ENCODE data around the gene SLC16A14. TPM values are rescaled to one million over a fixed set of nuclear protein-coding genes. Genes with fewer than 3 reads are reported as not detected.
A peak's percentile ranks its signal among the peaks of the same experiment; 100 is the strongest.

SLC16A14 gene
- total RNA-seq, 1 experiment from 2014 or later = 3.2 TPM

DNA sequence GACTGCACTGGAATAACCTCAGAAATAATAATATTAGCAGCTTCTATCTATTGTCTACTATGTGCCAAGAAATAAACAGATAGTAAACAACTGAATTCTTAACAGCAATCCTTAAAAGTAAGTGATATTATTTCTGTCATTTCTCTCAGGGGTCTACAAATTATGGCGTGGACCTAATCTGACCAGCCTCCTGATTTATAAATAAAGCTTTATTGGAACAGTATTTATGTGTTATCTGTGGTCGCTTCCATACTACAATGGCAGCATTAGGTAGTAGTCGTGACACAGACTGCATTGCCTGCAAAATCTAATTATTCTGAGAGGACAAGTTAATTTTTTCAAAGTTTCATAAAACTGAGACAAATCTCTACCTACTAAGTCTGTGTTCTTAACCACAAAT, 49.0 kb downstream of the SLC16A14 start:
- Histone ChIP-seq H3K4me1 (ENCODE audit: control insufficient read depth, insufficient read depth, low read length) (no peaks in the 10 kb centered on the region), H3K27me3 (ENCODE audit: control insufficient read depth, insufficient read depth, low read length) (no peaks in the 10 kb centered on the region), H3K9me3 (ENCODE audit: control insufficient read depth, insufficient read depth, low read depth, low read length) (no peaks in the 10 kb centered on the region), H3K4me3 (ENCODE audit: low read depth in 2 of 2, low read length in 2 of 2) (no peak overlapping the region), H3K27ac (ENCODE audit: low read length) (no peak overlapping the region), H3K36me3 (ENCODE audit: control insufficient read depth, insufficient read depth, low read length) (no peaks in the 10 kb centered on the region)
- DNase-seq (ENCODE audit: low read depth, low spot score) (no peak), ATAC-seq (no peak)
- intact Hi-C loops (cut with micrococcal nuclease; ENCODE audit: unreplicated experiment) = no loop called here
- in situ Hi-C loops (cut with HindIII; ENCODE audit: low pct_unique_long_range_greater_than_20kb, low sequenced_read_pairs) = no loop called here
- ChIA-PET POLR2A (no interaction called here), CTCF (no interaction called here)
- no peak for TF ChIP-seq SIN3A (IDR thresholded peaks at IDR 0.05; ENCODE audit: borderline replicate concordance, insufficient read depth, low read depth, low read length)
- TF ChIP-seq, protein P1, sequence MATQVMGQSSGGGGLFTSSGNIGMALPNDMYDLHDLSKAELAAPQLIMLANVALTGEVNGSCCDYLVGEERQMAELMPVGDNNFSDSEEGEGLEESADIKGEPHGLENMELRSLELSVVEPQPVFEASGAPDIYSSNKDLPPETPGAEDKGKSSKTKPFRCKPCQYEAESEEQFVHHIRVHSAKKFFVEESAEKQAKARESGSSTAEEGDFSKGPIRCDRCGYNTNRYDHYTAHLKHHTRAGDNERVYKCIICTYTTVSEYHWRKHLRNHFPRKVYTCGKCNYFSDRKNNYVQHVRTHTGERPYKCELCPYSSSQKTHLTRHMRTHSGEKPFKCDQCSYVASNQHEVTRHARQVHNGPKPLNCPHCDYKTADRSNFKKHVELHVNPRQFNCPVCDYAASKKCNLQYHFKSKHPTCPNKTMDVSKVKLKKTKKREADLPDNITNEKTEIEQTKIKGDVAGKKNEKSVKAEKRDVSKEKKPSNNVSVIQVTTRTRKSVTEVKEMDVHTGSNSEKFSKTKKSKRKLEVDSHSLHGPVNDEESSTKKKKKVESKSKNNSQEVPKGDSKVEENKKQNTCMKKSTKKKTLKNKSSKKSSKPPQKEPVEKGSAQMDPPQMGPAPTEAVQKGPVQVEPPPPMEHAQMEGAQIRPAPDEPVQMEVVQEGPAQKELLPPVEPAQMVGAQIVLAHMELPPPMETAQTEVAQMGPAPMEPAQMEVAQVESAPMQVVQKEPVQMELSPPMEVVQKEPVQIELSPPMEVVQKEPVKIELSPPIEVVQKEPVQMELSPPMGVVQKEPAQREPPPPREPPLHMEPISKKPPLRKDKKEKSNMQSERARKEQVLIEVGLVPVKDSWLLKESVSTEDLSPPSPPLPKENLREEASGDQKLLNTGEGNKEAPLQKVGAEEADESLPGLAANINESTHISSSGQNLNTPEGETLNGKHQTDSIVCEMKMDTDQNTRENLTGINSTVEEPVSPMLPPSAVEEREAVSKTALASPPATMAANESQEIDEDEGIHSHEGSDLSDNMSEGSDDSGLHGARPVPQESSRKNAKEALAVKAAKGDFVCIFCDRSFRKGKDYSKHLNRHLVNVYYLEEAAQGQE (IDR thresholded peaks at IDR 0.05; ENCODE audit: insufficient read depth in 1 of 2, low read depth in 2 of 2, low read length in 1 of 2) = no peak
- no peak for TF ChIP-seq POLR2AphosphoS5 (IDR thresholded peaks at IDR 0.05; ENCODE audit: low read depth, low read length)
- TF ChIP-seq, protein P2, sequence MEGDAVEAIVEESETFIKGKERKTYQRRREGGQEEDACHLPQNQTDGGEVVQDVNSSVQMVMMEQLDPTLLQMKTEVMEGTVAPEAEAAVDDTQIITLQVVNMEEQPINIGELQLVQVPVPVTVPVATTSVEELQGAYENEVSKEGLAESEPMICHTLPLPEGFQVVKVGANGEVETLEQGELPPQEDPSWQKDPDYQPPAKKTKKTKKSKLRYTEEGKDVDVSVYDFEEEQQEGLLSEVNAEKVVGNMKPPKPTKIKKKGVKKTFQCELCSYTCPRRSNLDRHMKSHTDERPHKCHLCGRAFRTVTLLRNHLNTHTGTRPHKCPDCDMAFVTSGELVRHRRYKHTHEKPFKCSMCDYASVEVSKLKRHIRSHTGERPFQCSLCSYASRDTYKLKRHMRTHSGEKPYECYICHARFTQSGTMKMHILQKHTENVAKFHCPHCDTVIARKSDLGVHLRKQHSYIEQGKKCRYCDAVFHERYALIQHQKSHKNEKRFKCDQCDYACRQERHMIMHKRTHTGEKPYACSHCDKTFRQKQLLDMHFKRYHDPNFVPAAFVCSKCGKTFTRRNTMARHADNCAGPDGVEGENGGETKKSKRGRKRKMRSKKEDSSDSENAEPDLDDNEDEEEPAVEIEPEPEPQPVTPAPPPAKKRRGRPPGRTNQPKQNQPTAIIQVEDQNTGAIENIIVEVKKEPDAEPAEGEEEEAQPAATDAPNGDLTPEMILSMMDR (IDR thresholded peaks at IDR 0.05) = no peak
- TF ChIP-seq TCF7L2 (IDR thresholded peaks at IDR 0.05; ENCODE audit: low read depth, low read length) = no peak
- BruUV-seq (replicated peaks) = no TSS peak

DNA sequence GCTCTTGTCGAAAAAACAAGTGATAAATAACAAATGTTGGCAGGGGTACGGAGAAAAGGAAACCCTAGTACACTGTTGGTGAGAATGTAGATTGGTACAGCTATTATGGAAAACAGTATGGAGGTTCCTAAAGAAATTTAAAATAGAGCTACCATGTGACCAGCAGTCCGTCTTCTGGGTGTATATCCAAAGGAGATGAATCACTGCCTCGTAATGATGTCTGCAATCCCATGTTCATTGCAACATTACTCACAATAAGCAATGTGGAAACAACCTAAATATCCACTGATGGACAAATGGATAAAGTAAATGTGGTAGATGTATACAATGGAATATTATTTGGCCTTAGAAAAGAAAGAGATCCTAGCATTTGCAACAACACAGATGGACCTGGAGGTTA, 50.6 kb downstream of the SLC16A14 start:
- Histone ChIP-seq H3K9me3 (ENCODE audit: control insufficient read depth, insufficient read depth, low read depth, low read length) (no peaks in the 10 kb centered on the region), H3K4me1 (ENCODE audit: control insufficient read depth, insufficient read depth, low read length) (no peaks in the 10 kb centered on the region), H3K27ac (ENCODE audit: low read length) (no peak overlapping the region), H3K4me3 (ENCODE audit: low read depth in 2 of 2, low read length in 2 of 2) (no peak overlapping the region), H3K27me3 (ENCODE audit: control insufficient read depth, insufficient read depth, low read length) (no peaks in the 10 kb centered on the region), H3K36me3 (ENCODE audit: control insufficient read depth, insufficient read depth, low read length) (no peaks in the 10 kb centered on the region)
- POLR2A ChIA-PET = no interaction called here
- intact Hi-C loops (cut with micrococcal nuclease; ENCODE audit: unreplicated experiment) = no loop called here
- BruUV-seq (replicated peaks) = no TSS peak
- ATAC-seq = no peak
- CTCF ChIA-PET = no interaction called here
- TF ChIP-seq, protein P1 (IDR thresholded peaks at IDR 0.05; ENCODE audit: insufficient read depth in 1 of 2, low read depth in 2 of 2, low read length in 1 of 2) = no peak
- TF ChIP-seq TCF7L2 (IDR thresholded peaks at IDR 0.05; ENCODE audit: low read depth, low read length) (no peak), POLR2AphosphoS5 (IDR thresholded peaks at IDR 0.05; ENCODE audit: low read depth, low read length) (no peak), SIN3A (IDR thresholded peaks at IDR 0.05; ENCODE audit: borderline replicate concordance, insufficient read depth, low read depth, low read length) (no peak)
- TF ChIP-seq, protein P2 (IDR thresholded peaks at IDR 0.05) = no peak
- in situ Hi-C loops (cut with HindIII; ENCODE audit: low pct_unique_long_range_greater_than_20kb, low sequenced_read_pairs) = no loop called here
- peak; percentile 22 for DNase-seq (ENCODE audit: low read depth, low spot score)
